ENCODE measurements around the gene MYO1D.
"Not testable (repeated sequence)": the region's sequence is repeated elsewhere in the genome, so short reads cannot be mapped to it uniquely, and the experiment has no call there.

MYO1D gene

DNA sequence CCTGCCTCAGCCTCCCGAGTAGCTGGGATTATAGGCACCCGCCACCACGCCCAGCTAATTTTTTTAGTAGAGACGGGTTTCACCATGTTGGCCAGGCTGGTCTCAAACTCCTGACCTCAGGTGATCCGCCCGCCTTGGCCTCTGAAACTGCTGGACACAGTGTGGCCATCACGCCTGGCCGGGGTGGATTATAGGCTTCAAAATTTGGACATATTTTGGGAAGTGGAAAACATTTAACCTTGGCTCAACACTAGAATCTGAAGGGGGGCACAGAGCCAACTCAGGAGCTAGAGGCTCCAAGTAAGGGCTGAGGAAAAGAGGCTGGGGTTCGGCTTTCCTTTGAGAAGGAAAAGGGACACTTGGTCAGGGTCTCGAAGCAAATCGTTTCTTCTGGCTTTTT lies 392.3 kb downstream of the MYO1D start:
- no peak for DNase-seq

DNA sequence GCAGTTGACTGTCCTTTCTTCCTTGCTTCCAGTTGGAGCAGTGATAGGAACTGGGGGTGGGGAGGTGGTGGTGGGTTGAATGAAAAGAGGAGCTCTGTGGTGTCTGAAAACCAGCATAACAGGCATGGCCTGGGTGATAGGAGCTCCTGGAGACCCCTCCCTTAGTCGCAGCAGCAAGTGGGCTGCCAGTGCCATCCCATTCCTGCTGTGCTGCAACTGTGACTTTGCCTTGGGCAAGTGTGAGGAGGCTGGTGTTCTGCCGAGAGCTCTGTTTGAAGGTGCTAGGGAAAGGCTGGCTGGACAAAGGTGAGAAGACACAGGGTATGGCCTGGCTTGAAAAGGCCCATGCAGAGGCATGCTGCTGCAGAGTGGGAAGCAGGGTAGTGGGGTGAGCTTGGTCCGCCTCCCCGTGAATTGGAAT lies 392.9 kb downstream of the MYO1D start:
- no peak for DNase-seq

DNA sequence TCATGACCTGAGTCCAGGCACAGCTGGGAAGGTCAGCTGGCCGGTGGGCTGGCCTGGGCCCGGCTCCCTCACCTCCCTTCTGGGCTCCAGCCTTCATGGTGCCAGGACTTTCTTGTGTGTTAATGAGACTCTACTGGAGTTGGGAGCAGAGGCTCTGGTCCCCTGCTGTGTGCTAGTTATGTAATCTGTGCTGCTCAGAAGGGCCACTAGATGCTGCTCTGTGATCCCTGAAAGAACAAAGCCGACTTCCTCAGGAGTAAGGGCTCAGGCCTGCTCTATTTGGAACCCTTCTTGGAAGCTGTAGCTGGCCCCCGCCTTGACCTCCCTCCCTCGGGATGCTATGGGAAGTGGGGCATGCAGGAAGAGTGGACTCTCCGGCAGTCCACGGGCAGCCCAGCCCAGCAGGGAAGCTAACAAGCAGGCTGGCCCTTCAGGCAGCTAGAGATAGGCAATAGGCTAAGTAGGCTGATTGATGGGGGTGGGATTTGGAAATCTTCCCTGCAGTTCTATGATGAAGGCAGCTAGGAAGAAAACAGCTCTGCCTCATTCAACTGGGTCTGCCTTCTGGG lies 393.4 kb downstream of the MYO1D start:
- DNase-seq = peak; percentile 39 to 63 (median 50)

DNA sequence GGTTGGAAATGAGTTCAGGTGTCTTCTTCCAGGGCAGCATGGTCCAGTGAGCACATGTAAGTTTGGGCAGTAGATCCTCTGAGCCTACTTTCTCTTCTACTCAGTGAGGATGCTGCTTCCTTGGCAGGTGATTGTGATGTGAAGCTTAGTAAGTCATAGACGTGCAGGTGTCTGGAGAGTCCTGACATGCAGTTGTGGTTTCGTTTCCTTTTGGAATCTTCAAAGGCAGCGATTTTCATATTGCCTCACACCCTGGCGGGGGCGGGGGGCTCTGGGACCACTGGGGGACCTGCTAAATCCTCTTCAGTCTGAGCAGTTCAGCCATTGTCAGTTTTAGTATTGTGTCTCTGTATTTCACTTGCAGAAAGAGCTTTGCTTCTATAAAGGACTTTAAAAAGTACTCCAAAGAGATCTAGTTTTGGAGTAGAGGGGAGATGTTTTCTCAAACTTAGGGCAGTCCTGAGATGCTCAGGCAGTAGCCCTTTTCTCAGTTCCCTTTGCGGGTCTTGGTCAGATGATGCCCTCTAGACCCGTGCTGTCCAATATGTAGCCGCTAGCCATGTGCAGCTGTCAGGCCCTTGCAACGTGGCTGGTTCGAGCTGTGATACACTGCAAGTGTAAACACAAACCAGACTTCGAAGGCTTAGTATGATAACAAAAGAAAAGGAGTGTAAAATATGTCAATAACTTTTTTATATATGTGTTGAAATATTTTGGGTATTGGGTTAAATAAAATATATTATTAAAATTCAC lies 394.2 kb downstream of the MYO1D start:
- DNase-seq = no peak

DNA sequence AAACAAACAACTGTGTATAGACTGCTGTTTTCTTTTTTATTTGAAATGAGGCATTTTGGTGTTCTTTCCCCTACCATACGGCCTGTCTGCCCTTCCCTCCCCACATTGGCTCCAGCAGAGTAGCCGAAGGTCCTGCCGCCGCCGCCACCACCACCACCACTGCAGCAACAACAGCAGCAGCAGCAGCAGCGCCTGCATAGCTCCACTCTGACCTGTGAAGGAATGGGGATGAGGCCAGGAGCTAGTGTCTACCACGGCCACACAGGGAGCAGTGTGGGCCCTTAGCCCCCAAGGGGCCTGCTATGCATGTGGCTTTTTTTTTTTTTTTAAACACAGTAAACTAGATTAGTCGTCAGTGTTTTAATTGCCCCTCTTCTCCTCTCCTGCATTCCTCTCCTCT lies 395.7 kb downstream of the MYO1D start:
- DNase-seq = no peak

DNA sequence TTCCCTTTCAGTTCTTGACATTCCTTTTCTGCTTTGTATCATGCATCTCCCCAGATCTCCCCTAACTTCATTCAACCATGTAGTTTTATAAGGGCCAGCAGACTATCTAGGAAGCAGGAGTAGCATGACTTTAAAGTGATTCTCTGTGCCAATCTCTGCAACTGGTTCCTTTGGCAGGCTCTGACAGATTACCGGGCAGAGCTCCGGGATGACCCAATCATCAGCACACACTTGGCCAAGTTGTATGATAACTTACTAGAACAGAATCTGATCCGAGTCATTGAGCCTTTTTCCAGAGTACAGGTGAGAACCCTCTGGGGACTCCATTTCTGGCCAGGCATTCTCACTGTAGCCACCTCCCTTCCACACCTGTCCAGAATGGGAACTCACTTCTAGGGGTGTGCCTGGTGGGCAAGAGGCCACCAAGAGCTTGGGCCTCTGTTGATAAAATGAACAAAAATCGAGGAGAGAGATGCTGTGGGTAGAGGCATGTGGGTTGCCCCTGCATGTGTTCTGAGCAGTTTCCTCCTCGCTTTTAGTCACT lies 397.8 kb downstream of the MYO1D start:
- DNase-seq = no peak

DNA sequence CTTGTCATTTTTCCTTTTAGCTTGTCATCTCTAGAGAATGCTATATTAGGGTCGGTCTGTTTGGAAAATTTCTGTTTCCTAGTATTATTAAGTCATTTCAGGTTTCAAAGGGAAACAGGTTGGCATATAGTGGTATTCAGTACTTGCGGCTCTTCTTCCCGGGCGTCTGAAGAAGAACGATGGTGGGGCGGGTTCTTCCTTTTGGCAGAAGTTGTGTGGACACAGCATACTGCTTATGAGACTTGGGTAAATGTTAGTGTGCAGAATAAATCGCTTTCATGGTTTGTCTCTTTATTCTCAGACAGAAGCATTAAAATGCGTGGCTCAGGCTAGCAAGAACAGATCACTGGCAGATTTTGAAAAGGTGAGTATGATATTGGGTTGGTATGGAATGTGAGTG lies 399.7 kb downstream of the MYO1D start:
- DNase-seq = no peak

DNA sequence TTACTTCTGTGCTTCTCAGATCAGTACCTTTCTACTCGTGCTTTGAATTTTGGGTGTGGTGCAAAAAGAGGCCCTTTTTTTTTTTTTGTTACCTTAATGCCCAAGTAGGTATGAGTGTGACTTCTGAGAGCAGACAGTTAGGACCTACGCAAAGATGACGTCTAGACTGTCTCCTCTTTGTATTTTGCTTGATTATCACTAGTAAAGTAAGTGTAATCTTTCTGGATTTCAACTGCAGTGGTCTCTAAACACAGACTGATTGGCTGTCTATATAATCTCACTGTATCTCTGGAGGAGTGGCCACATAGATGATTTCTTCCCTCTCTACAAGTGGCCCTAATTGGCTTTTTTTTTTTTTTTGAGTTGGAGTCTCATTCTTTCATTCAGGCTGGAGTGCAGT lies 401.7 kb downstream of the MYO1D start:
- no peak for DNase-seq

DNA sequence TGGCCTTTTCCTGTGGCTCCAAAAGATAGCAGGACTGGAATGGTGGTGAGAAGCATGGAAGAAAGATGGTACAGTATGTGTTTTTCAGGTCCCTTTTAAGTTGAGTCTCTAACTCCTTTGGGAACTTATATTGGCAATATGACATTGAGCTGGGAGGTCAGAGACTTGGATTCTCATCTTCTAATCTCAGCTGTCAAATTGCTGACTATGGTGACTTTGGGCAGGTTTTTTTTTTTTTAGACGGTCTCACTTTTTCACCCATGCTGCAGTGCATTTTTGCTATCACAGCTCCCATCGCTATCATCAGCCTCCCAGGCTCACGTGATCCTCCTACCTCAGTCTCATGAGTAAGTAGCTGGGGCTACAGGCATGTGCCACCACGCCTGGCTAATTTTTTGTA lies 405.3 kb downstream of the MYO1D start:
- DNase-seq = no peak

DNA sequence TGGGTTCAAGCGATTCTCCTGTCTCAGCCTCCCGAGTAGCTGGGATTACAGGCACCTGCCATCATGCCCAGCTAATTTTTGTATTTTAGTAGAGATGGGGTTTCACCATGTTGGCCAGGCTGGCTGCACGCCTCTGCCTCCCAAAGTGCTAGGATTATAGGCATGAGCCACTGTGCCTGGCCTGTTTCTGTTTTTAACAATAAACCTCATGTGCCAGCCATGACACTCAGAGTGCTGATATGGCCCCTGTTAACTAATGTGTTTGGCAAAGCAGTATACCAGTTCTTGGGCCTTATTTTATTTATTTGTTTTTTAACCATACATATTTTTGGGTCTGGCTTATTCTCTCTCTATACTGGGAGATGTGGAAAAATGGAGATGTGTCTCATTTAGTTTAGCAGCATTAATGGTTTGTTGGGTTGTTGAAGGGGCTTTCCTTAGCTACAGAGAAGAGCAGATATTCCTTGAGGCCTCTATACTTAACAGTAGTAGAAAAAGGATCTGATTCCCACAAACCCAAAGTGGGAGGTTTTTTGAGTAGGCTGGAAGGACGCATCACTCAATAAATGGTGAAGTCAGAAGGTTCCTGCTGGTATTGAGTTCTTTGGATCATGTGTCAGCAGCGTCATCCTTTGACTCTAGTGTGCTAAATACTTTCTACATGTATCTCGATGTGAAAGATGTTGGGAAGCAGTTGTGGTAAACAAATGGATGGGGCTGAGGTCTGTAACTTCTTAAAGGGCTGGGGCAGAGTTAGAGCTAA lies 406.3 kb downstream of the MYO1D start:
- peak; percentile 43 to 51 (median 47) for DNase-seq

DNA sequence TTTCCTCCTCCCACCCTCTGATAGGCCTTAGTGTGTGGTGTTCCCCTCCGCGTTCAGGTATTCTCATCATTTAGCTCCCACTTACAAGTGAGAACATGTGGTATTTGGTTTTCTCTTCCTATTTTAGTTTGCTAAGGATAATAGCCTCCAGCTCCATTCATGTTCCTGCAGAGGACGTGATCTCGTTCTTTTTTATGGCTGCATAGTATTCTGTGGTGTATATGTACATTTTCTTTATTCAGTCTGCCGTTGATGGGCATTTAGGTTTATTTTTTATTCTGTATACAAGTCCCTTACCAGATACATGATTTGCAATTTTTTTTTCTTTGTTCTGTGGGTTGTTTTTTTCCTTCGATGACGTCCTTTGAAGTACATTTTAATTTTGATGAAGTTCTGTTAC lies 409.0 kb downstream of the MYO1D start:
- DNase-seq = no peak

DNA sequence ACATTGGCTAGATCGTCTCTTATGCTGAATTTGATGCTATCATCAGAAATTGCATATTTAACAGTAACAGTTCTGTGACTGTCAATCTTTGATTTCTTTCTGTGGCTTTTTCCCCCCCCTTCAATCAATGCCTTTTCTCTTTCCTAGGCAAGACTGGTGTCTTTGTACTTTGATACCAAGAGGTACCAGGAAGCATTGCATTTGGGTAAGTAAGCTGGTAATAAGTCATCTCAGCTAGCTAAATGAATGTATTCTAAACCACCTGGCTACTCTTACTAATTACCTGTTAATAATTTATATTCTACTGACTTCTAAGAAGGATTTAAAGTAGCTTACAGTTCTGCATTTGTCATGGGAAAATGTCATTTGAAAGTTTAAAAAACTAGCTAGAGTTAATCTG lies 412.6 kb downstream of the MYO1D start:
- DNase-seq = no peak

DNA sequence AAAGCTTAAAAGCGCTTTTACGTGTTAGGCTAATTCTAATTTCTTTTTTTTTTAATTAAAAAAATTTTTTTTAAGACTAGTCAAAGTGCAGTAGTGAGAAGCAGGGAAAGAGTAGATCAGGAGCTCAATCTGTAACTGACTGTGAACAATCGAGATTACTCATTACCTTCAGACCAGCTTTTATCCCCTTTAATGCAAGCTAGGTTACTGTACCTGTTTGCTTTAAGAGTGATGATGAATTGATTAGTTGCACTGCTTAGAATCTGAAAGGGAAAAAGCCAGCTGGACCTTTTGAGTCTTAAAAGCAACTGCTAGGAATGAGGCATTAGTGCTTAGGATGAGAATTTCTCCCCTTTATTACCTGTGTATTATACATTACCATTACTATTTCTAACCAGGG lies 413.6 kb downstream of the MYO1D start:
- no peak for DNase-seq

DNA sequence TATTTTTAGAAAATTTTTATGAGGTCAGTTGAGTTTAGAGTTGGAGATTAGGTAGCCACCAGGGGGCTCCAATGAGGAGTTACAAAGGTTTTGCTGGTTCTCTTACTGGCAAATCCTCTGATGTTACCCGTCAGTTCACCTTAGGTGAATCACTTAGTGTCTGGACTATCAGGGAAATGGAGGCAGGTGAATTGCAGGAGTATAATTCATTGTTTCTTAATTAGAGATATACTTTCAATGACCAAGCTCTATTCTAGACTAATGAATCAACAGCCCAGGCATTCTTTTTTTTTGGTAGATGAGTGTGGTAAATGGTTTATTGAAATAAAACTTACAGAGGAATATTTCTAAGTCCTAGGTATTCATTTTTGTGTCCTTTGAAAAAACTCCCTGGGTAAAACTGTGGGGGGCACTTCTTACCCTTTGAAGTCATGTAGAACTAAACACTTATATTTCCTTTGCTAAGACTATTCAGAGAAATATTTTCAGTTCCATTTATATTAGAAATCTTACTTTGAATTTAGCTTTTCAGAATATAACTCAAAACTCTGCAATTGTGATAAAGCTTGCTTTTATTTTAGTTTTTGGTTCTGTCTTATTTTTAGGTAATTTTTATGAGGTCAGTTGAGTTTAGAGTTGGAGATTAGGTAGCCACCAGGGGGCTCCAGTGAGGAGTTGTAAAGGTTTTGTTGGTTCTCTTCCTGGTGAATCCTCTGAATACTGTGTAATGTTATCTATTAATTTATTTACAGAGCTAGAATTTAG lies 414.9 kb downstream of the MYO1D start:
- DNase-seq = peak; percentile 73 to 89 (median 79)

DNA sequence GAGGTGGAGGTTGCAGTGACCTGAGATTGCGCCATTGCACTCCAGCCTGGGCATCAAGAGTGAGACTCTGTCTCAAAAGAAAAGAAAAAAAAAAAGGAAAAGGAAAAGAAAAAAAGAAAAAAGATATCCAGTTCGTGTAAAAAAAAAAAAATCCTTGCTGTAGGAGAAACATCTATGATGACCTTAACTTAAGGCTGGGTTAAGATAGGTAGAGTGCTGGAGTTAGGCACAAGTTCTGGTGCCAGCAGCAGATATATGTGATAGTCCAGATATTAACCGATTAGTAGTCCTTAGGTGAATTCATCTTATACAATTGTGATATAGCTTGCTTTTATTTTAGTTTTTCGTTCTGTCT lies 415.4 kb downstream of the MYO1D start:
- no peak for DNase-seq

DNA sequence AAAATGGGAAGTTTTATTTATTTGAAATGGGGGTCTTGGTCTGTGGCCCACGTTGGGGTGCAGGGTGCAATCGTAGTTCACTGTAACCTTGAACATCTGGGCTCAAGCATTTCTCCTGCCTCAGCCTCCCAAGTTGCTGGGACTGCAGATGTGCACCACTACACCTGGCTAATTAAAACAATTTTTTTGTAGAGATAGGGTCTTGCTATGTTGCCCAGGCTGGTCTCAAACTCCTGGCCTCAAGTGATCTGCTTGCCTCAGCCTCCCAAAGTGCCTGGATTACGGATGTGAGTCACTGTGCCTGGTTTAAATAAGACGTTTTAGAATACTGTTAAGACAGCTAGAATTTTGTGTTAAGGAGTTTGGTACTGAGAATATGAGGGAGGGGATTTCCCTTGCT lies 416.9 kb downstream of the MYO1D start:
- DNase-seq = no peak

DNA sequence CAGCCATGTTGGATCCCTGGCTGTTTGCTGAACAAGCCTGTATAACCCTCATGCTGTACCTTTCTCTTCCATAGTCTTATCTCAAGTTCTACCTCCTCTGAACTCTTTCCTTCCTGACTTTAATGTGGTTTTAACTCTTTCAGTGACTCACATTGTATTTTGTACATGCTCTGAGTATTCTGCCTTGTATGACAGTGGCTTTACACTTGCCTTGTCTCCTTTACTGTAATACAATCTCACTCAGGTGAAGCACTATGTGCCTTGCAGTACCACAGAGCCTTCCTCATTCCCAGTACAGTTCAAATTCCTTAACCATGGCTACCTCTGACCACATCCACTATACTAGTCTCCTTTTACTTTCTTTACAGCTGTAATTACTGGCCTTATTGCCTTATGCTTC lies 418.6 kb downstream of the MYO1D start:
- DNase-seq = no peak

DNA sequence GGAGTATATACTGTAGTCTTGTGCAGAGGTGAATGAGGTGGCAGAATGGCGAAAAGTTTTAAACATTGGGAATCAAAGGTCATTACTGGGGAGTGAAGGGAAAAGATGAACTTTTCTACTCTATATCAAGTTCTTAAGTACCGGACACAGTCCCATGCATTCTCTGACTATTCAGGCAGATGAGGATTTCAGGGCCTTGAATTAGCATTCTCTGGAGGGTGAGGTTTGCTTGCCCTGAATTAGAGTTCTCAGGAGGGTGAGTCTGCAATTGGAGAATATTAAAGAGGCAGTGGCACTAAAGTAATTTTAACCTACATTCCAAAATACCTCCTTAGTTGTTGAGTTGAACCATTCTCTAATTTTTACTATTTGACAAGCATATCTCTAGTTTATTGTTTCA lies 423.6 kb downstream of the MYO1D start:
- DNase-seq = no peak

DNA sequence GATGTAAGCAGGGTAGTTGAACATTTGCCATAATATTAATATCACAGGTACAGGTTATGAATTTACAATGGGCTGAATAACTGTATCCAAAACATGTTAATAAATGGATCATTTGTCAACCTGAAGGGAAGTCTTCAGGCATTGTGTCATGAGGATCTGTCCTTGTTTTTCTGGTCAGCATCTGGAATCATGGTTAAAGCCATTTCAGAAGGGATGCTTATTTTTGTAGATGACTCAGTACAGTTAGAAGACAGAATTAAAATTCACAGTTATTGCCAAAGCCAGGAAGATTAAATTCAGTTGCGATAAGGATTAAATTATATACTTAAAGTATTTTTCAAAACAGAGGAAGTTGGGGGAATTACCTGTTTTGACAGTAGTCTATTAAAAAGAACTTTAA lies 424.6 kb downstream of the MYO1D start:
- DNase-seq = no peak

DNA sequence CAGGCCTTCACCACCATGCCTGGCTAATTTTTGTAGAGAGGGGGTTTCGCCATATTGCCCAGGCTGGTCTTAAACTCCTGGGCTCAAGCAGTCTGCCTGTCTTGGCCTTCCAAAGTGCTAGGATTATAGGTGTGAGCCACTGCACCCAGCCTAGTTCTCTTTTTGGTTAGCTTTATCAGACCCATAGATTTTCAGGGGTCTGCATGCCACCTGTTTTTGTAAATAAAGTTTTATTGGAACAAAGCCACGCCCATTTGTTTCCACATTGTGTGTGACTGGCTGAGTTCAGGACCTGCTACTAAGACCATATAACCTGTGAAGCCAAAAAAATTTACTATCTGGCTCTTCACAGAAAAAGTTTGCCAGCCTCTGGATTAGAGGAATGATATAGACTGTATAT lies 425.0 kb downstream of the MYO1D start:
- DNase-seq = no peak

DNA sequence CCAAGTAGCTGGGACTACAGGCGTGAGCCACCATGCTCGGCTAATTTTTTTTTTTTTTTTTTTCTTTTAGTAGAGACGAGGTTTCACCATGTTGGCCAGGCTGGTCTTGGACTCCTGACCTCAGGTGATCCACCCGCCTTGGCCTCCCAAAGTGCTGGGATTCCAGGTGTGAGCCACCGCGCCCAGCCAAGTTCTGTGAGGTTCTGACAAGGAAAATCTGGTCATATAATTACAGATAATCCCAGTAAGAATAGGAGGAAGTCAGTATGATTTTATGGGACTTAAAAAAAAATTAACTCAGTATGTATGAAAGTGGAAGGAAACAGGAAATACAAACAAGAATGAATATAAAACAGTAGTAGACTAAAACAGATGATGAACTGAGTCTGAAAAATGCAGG lies 426.5 kb downstream of the MYO1D start:
- DNase-seq = not testable (repeated sequence)

DNA sequence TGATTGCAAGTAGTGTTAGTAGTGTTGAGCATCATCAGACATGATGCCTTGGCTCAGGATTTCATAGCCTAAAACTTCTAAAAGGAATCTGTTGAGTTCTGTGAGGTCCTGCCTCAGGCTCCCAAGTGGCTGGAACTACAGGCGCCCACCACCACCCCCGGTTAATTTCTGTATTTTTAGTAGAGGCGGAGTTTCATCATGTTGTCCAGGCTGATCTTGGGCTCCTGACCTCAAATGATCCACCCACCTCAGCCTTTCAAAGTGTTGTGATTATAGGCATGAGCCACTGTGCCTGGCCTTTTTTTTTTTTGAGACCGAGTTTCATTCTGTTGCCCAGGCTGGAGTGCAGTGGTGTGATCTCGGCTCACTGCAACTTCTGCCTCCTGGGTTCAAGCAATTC lies 427.0 kb downstream of the MYO1D start:
- DNase-seq = no peak

DNA sequence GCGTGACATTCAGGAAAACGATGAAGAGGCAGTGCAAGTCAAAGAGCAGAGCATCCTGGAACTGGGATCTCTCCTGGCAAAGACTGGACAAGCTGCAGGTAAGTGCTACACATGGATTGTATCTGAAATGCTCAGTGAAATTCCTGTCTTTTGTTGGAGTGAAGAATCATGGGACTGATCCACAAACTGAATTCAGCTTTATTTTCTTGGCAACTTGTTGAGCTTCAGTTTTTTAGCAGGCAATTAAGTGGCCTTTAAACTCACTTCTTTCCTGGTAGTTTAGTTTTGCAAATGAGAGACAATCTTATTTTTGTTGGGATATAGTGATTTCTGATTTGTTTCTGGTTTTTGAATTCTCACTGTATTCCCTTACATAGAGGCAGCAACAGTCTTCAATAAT lies 430.0 kb downstream of the MYO1D start:
- no peak for DNase-seq

Measured in suppressor macrophage treated with lipopolysaccharide for 1 hour (primary cell).